ENCODE measurements around the gene TRAPPC11. TPM values are rescaled to one million over a fixed set of nuclear protein-coding genes. Genes with fewer than 3 reads are reported as not detected.
A peak's percentile ranks its signal among the peaks of the same experiment; 100 is the strongest.

The TRAPPC11 gene
- total and polyA plus RNA-seq, 2 of the 13 experiments (the other 11 are each of a cell fraction or from before 2014, with no cell fraction given), result 18.0 to 23.2 TPM

- no peak for TF ChIP-seq STAT6 (CRISPR knock-in tag; IDR thresholded peaks at IDR 0.05; ENCODE audit: borderline replicate concordance)
- no peak for TF ChIP-seq MAFK (conservative IDR thresholded peaks at IDR 0.05 in 1 of 2, IDR thresholded peaks at IDR 0.05 in 1 of 2; ENCODE audit: low read length in 2 of 2)
- TF ChIP-seq SOX13 (IDR thresholded peaks at IDR 0.05), result no peak
- TF ChIP-seq SOX13 (CRISPR knock-in tag; conservative IDR thresholded peaks at IDR 0.05 in 1 of 2, IDR thresholded peaks at IDR 0.05 in 1 of 2), result peak in 1 of 2 experiments; percentile 50; a peak in 2 of 4 replicates
- no peak for TF ChIP-seq ZKSCAN5 (CRISPR knock-in tag; IDR thresholded peaks at IDR 0.05)
- TF ChIP-seq ZBTB44 (CRISPR knock-in tag; IDR thresholded peaks at IDR 0.05), result no peak
- TF ChIP-seq ZNF678 (CRISPR knock-in tag; IDR thresholded peaks at IDR 0.05), result no peak
- no peak for TF ChIP-seq ZNF235 (CRISPR knock-in tag; IDR thresholded peaks at IDR 0.05; ENCODE audit: borderline replicate concordance)
- TF ChIP-seq ELF1 (CRISPR knock-in tag; IDR thresholded peaks at IDR 0.05), result no peak
- no peak for TF ChIP-seq CCAR2 (optimal IDR thresholded peaks at IDR 0.05; ENCODE audit: low read depth, low read length)
- TF ChIP-seq ATF7-NPFF (CRISPR knock-in tag; IDR thresholded peaks at IDR 0.05; ENCODE audit: low read depth), result no peak
- TF ChIP-seq, protein P1, sequence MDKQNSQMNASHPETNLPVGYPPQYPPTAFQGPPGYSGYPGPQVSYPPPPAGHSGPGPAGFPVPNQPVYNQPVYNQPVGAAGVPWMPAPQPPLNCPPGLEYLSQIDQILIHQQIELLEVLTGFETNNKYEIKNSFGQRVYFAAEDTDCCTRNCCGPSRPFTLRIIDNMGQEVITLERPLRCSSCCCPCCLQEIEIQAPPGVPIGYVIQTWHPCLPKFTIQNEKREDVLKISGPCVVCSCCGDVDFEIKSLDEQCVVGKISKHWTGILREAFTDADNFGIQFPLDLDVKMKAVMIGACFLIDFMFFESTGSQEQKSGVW (CRISPR knock-in tag; IDR thresholded peaks at IDR 0.05; ENCODE audit: borderline replicate concordance), result no peak
- TF ChIP-seq, protein P2, sequence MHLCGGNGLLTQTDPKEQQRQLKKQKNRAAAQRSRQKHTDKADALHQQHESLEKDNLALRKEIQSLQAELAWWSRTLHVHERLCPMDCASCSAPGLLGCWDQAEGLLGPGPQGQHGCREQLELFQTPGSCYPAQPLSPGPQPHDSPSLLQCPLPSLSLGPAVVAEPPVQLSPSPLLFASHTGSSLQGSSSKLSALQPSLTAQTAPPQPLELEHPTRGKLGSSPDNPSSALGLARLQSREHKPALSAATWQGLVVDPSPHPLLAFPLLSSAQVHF (CRISPR knock-in tag; IDR thresholded peaks at IDR 0.05), result no peak
- no peak for TF ChIP-seq HOXD1 (CRISPR knock-in tag; IDR thresholded peaks at IDR 0.05)
- peak; percentile 83 for TF ChIP-seq BCL6 (CRISPR knock-in tag; IDR thresholded peaks at IDR 0.05)
- TF ChIP-seq HES4 (CRISPR knock-in tag; IDR thresholded peaks at IDR 0.05; ENCODE audit: borderline replicate concordance), result no peak
- no peak for TF ChIP-seq HCFC1 (IDR thresholded peaks at IDR 0.05; ENCODE audit: low read depth, low read length)
- no peak for TF ChIP-seq ZNF484 (CRISPR knock-in tag; IDR thresholded peaks at IDR 0.05; ENCODE audit: borderline replicate concordance, low read depth)
- no peak for TF ChIP-seq ZSCAN25 (CRISPR knock-in tag; IDR thresholded peaks at IDR 0.05)
- TF ChIP-seq, protein P3, sequence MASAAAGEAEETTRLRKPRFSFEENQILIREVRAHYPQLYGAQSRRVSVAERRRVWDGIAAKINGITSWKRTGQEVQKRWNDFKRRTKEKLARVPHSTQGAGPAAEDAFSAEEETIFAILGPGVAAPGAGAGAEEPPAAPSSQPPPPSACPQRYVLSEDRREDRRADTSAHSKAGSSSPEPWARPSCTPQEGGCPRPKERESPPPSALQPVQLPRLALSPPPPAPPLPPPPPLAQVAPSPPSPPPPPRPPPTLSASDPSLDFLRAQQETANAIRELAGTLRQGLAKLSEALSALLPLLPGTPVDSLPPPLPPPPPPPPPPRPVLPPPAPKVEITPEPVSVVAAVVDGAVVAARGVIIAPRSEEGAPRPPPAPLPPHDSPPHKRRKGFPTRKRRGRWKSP (CRISPR knock-in tag; IDR thresholded peaks at IDR 0.05), result no peak
- TF ChIP-seq, protein P4, sequence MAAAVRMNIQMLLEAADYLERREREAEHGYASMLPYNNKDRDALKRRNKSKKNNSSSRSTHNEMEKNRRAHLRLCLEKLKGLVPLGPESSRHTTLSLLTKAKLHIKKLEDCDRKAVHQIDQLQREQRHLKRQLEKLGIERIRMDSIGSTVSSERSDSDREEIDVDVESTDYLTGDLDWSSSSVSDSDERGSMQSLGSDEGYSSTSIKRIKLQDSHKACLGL (CRISPR knock-in tag; IDR thresholded peaks at IDR 0.05), result no peak
- peak; percentile 62 for TF ChIP-seq SALL1 (CRISPR knock-in tag; IDR thresholded peaks at IDR 0.05)
- TF ChIP-seq TCF7L2 (IDR thresholded peaks at IDR 0.05; ENCODE audit: low read depth, low read length), result no peak
These were observed 64.6 kb downstream of the TRAPPC11 start (continued) for GRCh38 chr4:183723561-183724228.
